ENCODE results near the gene PRKCD. TPM values are rescaled to one million over a fixed set of nuclear protein-coding genes. Genes with fewer than 3 reads are reported as not detected.

PRKCD gene
- total and polyA plus RNA-seq, 2 experiments from 2014 or later, result 1.8 to 9.6 TPM

DNA sequence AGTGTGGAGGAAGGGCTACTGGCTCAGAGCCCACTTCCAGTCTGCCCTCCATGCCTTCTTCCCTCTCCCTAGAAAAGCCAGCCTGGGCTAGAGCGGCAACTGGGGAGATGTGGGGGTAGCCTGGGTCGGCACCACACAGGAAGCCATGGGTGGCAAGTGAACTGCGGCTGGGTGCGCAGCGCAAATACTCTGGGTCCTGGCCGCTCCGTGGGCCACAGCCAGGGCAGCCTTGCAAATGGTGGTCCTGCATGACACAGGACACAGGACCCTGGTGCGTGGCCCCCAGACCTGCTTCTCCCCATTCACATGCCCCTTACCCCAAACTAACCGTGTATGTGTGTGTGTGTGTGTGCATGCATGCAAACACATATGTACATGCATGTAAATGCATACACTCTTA lies 25.7 kb downstream of the PRKCD start:
- no peaks in the 10 kb centered on the region for H3K4me1 ChIP-seq (ENCODE audit: insufficient read depth)
- TF ChIP-seq EZH2phosphoT487 (IDR thresholded peaks at IDR 0.05; ENCODE audit: insufficient read depth, low read depth) (no peak), EZH2 (IDR thresholded peaks at IDR 0.05; ENCODE audit: insufficient read depth, poor library complexity, severe bottlenecking) (no peak)
- in situ Hi-C loops (cut with MboI), result no loop called here
- H3K9me2 ChIP-seq (ENCODE audit: insufficient read depth), result no peaks in the 10 kb centered on the region
- no peak overlapping the region for H3K9ac ChIP-seq
- no peaks in the 10 kb centered on the region for H3K79me2 ChIP-seq (ENCODE audit: insufficient read depth)
- H3K27ac ChIP-seq, result no peak overlapping the region
- no peaks in the 10 kb centered on the region for H3F3A ChIP-seq (ENCODE audit: insufficient read depth)
- DNase-seq, result no peak
- H3K9me3 ChIP-seq (ENCODE audit: low read depth), result no peaks in the 10 kb centered on the region
- H4K20me1 ChIP-seq (ENCODE audit: insufficient read depth), result no peaks in the 10 kb centered on the region
- no peaks in the 10 kb centered on the region for H3K27me3 ChIP-seq (replicated peaks; ENCODE audit: insufficient read depth)
- H3K4me2 ChIP-seq (ENCODE audit: unreplicated experiment), result no peak overlapping the region
- no peak overlapping the region for H2AFZ ChIP-seq
- 97 to 100% methylated on average over 8 to 9 of the region's 9 CpGs for WGBS, 2 experiments (ENCODE audit: low coverage in 1 of 2, low lambda C conversion rate in 2 of 2, missing lambda C conversion rate in 2 of 2)
- no peak overlapping the region for H3K4me3 ChIP-seq
- H3K36me3 ChIP-seq (ENCODE audit: low read depth), result no peaks in the 10 kb centered on the region

DNA sequence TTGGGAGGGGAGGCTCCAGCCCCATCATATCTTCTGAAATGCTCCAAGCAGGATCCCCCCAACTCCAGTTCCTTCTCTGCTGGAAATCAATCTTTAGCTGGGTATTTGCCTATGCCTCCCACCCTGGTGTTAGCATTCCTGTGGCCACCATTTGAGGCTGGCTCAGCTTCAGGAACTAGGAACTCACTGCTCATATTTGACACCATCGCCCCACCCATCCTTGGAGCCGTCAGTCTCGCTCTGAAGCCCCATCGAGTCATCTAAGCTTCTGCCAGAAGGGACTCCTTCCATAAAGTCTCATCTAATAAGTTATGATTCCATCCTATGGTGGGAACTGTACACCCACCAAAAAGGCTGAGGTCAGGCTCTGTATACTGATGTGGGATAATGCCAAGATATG lies 26.4 kb downstream of the PRKCD start:
- Histone ChIP-seq H3K36me3 (ENCODE audit: low read depth) (no peaks in the 10 kb centered on the region), H3K9me2 (ENCODE audit: insufficient read depth) (no peaks in the 10 kb centered on the region), H3F3A (ENCODE audit: insufficient read depth) (no peaks in the 10 kb centered on the region), H3K9ac (no peak overlapping the region), H3K4me3 (no peak overlapping the region), H3K9me3 (ENCODE audit: low read depth) (no peaks in the 10 kb centered on the region), H2AFZ (no peak overlapping the region), H3K27ac (no peak overlapping the region), H3K27me3 (replicated peaks; ENCODE audit: insufficient read depth) (no peaks in the 10 kb centered on the region), H3K4me1 (ENCODE audit: insufficient read depth) (no peaks in the 10 kb centered on the region), H3K79me2 (ENCODE audit: insufficient read depth) (no peaks in the 10 kb centered on the region), H3K4me2 (ENCODE audit: unreplicated experiment) (no peak overlapping the region), H4K20me1 (ENCODE audit: insufficient read depth) (no peaks in the 10 kb centered on the region)
- 61 to 71% methylated on average over 4 of the region's 4 CpGs for WGBS, 2 experiments (ENCODE audit: low coverage in 1 of 2, low lambda C conversion rate in 2 of 2, missing lambda C conversion rate in 2 of 2)
- DNase-seq, result no peak
- TF ChIP-seq EZH2 (IDR thresholded peaks at IDR 0.05; ENCODE audit: insufficient read depth, poor library complexity, severe bottlenecking) (no peak), EZH2phosphoT487 (IDR thresholded peaks at IDR 0.05; ENCODE audit: insufficient read depth, low read depth) (no peak)
- in situ Hi-C loops (cut with MboI), result no loop called here

DNA sequence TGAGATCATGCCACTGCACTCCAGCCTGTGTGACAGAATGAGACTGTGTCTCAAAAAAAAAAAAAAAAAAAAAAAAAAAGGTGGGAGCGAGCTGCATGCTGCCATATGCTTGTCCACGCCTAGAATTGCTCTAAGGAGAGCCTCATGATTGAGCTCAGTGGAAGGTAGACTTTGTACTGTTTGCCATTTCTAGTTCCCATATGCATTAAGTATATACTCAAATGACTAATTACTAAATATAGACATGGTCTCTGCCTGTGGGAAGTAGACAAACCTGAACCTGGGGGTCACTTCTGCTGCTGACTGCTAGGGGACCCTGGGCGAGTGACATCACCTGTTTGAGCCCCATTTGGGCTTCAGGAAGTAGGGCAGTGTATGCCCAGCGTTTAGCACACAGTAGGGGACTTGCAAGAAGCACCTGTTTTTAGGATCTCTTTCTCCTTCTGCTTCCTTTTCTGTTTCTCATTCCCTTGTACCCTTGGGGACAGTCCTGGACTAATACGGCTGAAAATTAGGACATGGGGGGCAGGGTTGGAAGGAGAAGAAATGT lies 27.2 kb downstream of the PRKCD start:
- 72 to 84% methylated on average over 5 of the region's 5 CpGs for WGBS, 2 experiments (ENCODE audit: low coverage in 1 of 2, low lambda C conversion rate in 2 of 2, missing lambda C conversion rate in 2 of 2)

DNA sequence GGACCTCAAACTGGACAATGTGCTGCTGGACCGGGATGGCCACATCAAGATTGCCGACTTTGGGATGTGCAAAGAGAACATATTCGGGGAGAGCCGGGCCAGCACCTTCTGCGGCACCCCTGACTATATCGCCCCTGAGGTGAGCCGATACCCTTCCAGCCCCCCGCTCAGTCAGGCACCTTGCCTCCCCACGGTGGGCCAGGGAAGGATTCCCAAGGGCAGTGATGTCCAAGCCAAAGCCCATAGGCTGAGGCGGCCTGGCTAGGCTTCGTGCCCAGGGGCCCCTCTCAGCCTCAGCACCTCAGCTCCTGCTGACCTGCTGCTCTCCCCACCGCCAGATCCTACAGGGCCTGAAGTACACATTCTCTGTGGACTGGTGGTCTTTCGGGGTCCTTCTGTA lies 27.7 kb downstream of the PRKCD start:
- Histone ChIP-seq H3K4me3 (no peak overlapping the region), H3K79me2 (ENCODE audit: insufficient read depth) (no peaks in the 10 kb centered on the region), H3K27me3 (replicated peaks; ENCODE audit: insufficient read depth) (no peaks in the 10 kb centered on the region), H3K36me3 (ENCODE audit: low read depth) (no peaks in the 10 kb centered on the region), H3K27ac (no peak overlapping the region), H3K4me2 (ENCODE audit: unreplicated experiment) (no peak overlapping the region), H3F3A (ENCODE audit: insufficient read depth) (no peaks in the 10 kb centered on the region), H3K4me1 (ENCODE audit: insufficient read depth) (no peaks in the 10 kb centered on the region), H3K9me3 (ENCODE audit: low read depth) (no peaks in the 10 kb centered on the region), H3K9ac (no peak overlapping the region), H3K9me2 (ENCODE audit: insufficient read depth) (no peaks in the 10 kb centered on the region), H2AFZ (no peak overlapping the region), H4K20me1 (ENCODE audit: insufficient read depth) (no peaks in the 10 kb centered on the region)
- DNase-seq, result no peak
- 98 to 99% methylated on average over 13 of the region's 13 CpGs for WGBS, 2 experiments (ENCODE audit: low coverage in 1 of 2, low lambda C conversion rate in 2 of 2, missing lambda C conversion rate in 2 of 2)
- in situ Hi-C loops (cut with MboI), result no loop called here
- TF ChIP-seq EZH2phosphoT487 (IDR thresholded peaks at IDR 0.05; ENCODE audit: insufficient read depth, low read depth), result no peak
- no peak for TF ChIP-seq EZH2 (IDR thresholded peaks at IDR 0.05; ENCODE audit: insufficient read depth, poor library complexity, severe bottlenecking)

More for the DNA sequence above, 27.2 kb downstream of the PRKCD start:
- no peak for DNase-seq
- H3K4me3 ChIP-seq, result no peak overlapping the region
- no peaks in the 10 kb centered on the region for H3F3A ChIP-seq (ENCODE audit: insufficient read depth)
- H3K27ac ChIP-seq, result no peak overlapping the region
- no peak overlapping the region for H2AFZ ChIP-seq
- H3K27me3 ChIP-seq (replicated peaks; ENCODE audit: insufficient read depth), result no peaks in the 10 kb centered on the region
- no peaks in the 10 kb centered on the region for H4K20me1 ChIP-seq (ENCODE audit: insufficient read depth)
- H3K4me2 ChIP-seq (ENCODE audit: unreplicated experiment), result no peak overlapping the region
- no peaks in the 10 kb centered on the region for H3K79me2 ChIP-seq (ENCODE audit: insufficient read depth)
- no peaks in the 10 kb centered on the region for H3K9me2 ChIP-seq (ENCODE audit: insufficient read depth)
- in situ Hi-C loops (cut with MboI), result no loop called here
- no peaks in the 10 kb centered on the region for H3K4me1 ChIP-seq (ENCODE audit: insufficient read depth)
- no peaks in the 10 kb centered on the region for H3K9me3 ChIP-seq (ENCODE audit: low read depth)
- TF ChIP-seq EZH2 (IDR thresholded peaks at IDR 0.05; ENCODE audit: insufficient read depth, poor library complexity, severe bottlenecking) (no peak), EZH2phosphoT487 (IDR thresholded peaks at IDR 0.05; ENCODE audit: insufficient read depth, low read depth) (no peak)
- H3K36me3 ChIP-seq (ENCODE audit: low read depth), result no peaks in the 10 kb centered on the region
- H3K9ac ChIP-seq, result no peak overlapping the region

DNA sequence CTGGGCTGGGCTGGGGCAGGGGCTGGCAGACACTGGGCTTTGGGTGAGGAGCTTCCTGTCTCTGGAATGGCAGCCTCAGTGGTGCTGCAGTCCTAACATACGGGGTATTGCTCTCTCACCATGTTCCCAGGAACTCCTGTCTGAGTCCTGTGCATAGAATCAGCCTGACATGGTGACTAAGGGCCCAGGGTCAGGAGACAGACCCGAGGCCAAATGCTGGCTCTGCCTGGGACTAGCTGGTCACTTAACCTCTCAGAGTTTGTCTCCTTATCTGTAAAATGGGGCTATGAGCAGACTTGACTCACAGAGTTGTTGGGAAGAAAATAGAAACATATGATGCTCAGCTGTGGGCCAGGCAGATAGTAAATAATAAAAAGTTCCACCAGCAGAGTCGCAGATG lies 28.3 kb downstream of the PRKCD start:
- H3K4me3 ChIP-seq, result no peak overlapping the region
- WGBS, 2 experiments (ENCODE audit: low coverage in 1 of 2, low lambda C conversion rate in 2 of 2, missing lambda C conversion rate in 2 of 2), result 91 to 93% methylated on average over 3 of the region's 3 CpGs

More for the DNA sequence above, 28.3 kb downstream of the PRKCD start:
- Histone ChIP-seq H3K27me3 (replicated peaks; ENCODE audit: insufficient read depth) (no peaks in the 10 kb centered on the region), H3K4me2 (ENCODE audit: unreplicated experiment) (no peak overlapping the region), H3K27ac (no peak overlapping the region), H3F3A (ENCODE audit: insufficient read depth) (no peaks in the 10 kb centered on the region), H3K9me2 (ENCODE audit: insufficient read depth) (no peaks in the 10 kb centered on the region), H3K9me3 (ENCODE audit: low read depth) (no peaks in the 10 kb centered on the region), H2AFZ (no peak overlapping the region), H4K20me1 (ENCODE audit: insufficient read depth) (no peaks in the 10 kb centered on the region), H3K9ac (no peak overlapping the region), H3K36me3 (ENCODE audit: low read depth) (no peaks in the 10 kb centered on the region), H3K4me1 (ENCODE audit: insufficient read depth) (no peaks in the 10 kb centered on the region), H3K79me2 (ENCODE audit: insufficient read depth) (no peaks in the 10 kb centered on the region)
- no peak for DNase-seq
- in situ Hi-C loops (cut with MboI), result no loop called here
- TF ChIP-seq EZH2 (IDR thresholded peaks at IDR 0.05; ENCODE audit: insufficient read depth, poor library complexity, severe bottlenecking) (no peak), EZH2phosphoT487 (IDR thresholded peaks at IDR 0.05; ENCODE audit: insufficient read depth, low read depth) (no peak)

All from GM23248 (cell line).